ENCODE measurements around the gene TXNDC16.
"Not testable (repeated sequence)": the region's sequence is repeated elsewhere in the genome, so short reads cannot be mapped to it uniquely, and the experiment has no call there.

The TXNDC16 gene

GRCh38 chr14:52583544-52583943 is 31.2 kb upstream of the TXNDC16 start:
- Histone ChIP-seq H3K27me3 (replicated peaks in 2 of 5; ENCODE audit: control insufficient read depth in 4 of 5, insufficient read depth in 5 of 5, low read length in 4 of 5) (no peaks in the 10 kb centered on the region), H3K4me1 (ENCODE audit: control extremely low read depth in 1 of 4, control insufficient read depth in 4 of 4, insufficient read depth in 4 of 4, low read length in 3 of 4) (no peaks in the 10 kb centered on the region), H3K27ac (ENCODE audit: insufficient read depth in 1 of 2, low read depth in 1 of 2, low read length in 2 of 2, poor library complexity in 1 of 2, severe bottlenecking in 2 of 2) (no peak overlapping the region), H3K9me3 (ENCODE audit: control extremely low read depth in 1 of 5, control insufficient read depth in 4 of 5, insufficient read depth in 2 of 5, low read depth in 1 of 5, low read length in 4 of 5) (no peaks in the 10 kb centered on the region), H3K36me3 (ENCODE audit: control insufficient read depth in 4 of 4, insufficient read depth in 4 of 4, low read length in 3 of 4) (no peaks in the 10 kb centered on the region), H3K4me3 (ENCODE audit: control insufficient read depth in 1 of 7, extremely low read depth in 1 of 7, insufficient read depth in 4 of 7, low read depth in 2 of 7, low read length in 6 of 7) (no peak overlapping the region)
- ChIA-PET CTCF (interaction anchor here (1.8 kb wide), 1 partner anchor 49 kb away, joined by 5 read pairs; no protein-coding TSS in a partner anchor), POLR2A (no interaction called here)
- DNase-seq = no peak

GRCh38 chr14:52575858-52576257 is 23.6 kb upstream of the TXNDC16 start:
- peaks cover 0 to 6% (median 3%) of the 10 kb centered on the region in 5 experiments for H3K9me3 ChIP-seq (ENCODE audit: control extremely low read depth in 1 of 5, control insufficient read depth in 4 of 5, insufficient read depth in 2 of 5, low read depth in 1 of 5, low read length in 4 of 5)
- ChIA-PET POLR2A (no interaction called here), CTCF (no interaction called here)
- no peaks in the 10 kb centered on the region for H3K36me3 ChIP-seq (ENCODE audit: control insufficient read depth in 4 of 4, insufficient read depth in 4 of 4, low read length in 3 of 4)
- H3K27ac ChIP-seq (ENCODE audit: insufficient read depth in 1 of 2, low read depth in 1 of 2, low read length in 2 of 2, poor library complexity in 1 of 2, severe bottlenecking in 2 of 2) = no peak overlapping the region
- DNase-seq = no peak
- 100% methylated on average over 2 of the region's 2 CpGs for WGBS (ENCODE audit: insufficient coverage)
- H3K4me3 ChIP-seq (ENCODE audit: control insufficient read depth in 1 of 7, extremely low read depth in 1 of 7, insufficient read depth in 4 of 7, low read depth in 2 of 7, low read length in 6 of 7) = no peak overlapping the region
- H3K4me1 ChIP-seq (ENCODE audit: control extremely low read depth in 1 of 4, control insufficient read depth in 4 of 4, insufficient read depth in 4 of 4, low read length in 3 of 4) = no peaks in the 10 kb centered on the region
- H3K27me3 ChIP-seq (replicated peaks in 2 of 5; ENCODE audit: control insufficient read depth in 4 of 5, insufficient read depth in 5 of 5, low read length in 4 of 5) = no peaks in the 10 kb centered on the region

- CTCF ChIA-PET; POLR2A ChIA-PET; H3K4me3 ChIP-seq (ENCODE audit: control insufficient read depth in 1 of 7, extremely low read depth in 1 of 7, insufficient read depth in 4 of 7, low read depth in 2 of 7, low read length in 6 of 7); H3K4me1 ChIP-seq (ENCODE audit: control extremely low read depth in 1 of 4, control insufficient read depth in 4 of 4, insufficient read depth in 4 of 4, low read length in 3 of 4); H3K9me3 ChIP-seq (ENCODE audit: control extremely low read depth in 1 of 5, control insufficient read depth in 4 of 5, insufficient read depth in 2 of 5, low read depth in 1 of 5, low read length in 4 of 5); H3K36me3 ChIP-seq (ENCODE audit: control insufficient read depth in 4 of 4, insufficient read depth in 4 of 4, low read length in 3 of 4); H3K27me3 ChIP-seq (replicated peaks in 2 of 5; ENCODE audit: control insufficient read depth in 4 of 5, insufficient read depth in 5 of 5, low read length in 4 of 5); DNase-seq; H3K27ac ChIP-seq (ENCODE audit: insufficient read depth in 1 of 2, low read depth in 1 of 2, low read length in 2 of 2, poor library complexity in 1 of 2, severe bottlenecking in 2 of 2): not testable (repeated sequence)
- WGBS (ENCODE audit: insufficient coverage) = 82% methylated on average over 4 of the region's 7 CpGs
Measured at GRCh38 chr14:52568454-52568853, 16.1 kb upstream of the TXNDC16 start.

- DNase-seq = no peak
- 100% methylated on average over 2 of the region's 2 CpGs for WGBS (ENCODE audit: insufficient coverage)
- POLR2A ChIA-PET = no interaction called here
- H3K27ac ChIP-seq (ENCODE audit: insufficient read depth in 1 of 2, low read depth in 1 of 2, low read length in 2 of 2, poor library complexity in 1 of 2, severe bottlenecking in 2 of 2) = no peak overlapping the region
- no peaks in the 10 kb centered on the region for H3K27me3 ChIP-seq (replicated peaks in 2 of 5; ENCODE audit: control insufficient read depth in 4 of 5, insufficient read depth in 5 of 5, low read length in 4 of 5)
- peaks cover 0 to 6% (median 0%) of the 10 kb centered on the region in 5 experiments for H3K9me3 ChIP-seq (ENCODE audit: control extremely low read depth in 1 of 5, control insufficient read depth in 4 of 5, insufficient read depth in 2 of 5, low read depth in 1 of 5, low read length in 4 of 5)
- H3K4me3 ChIP-seq (ENCODE audit: control insufficient read depth in 1 of 7, extremely low read depth in 1 of 7, insufficient read depth in 4 of 7, low read depth in 2 of 7, low read length in 6 of 7) = no peak overlapping the region
- no peaks in the 10 kb centered on the region for H3K4me1 ChIP-seq (ENCODE audit: control extremely low read depth in 1 of 4, control insufficient read depth in 4 of 4, insufficient read depth in 4 of 4, low read length in 3 of 4)
- CTCF ChIA-PET = interaction anchor here (2.4 kb wide), 1 partner anchor 12 kb away, joined by 12 read pairs; the partner anchor contains the start of genes GPR137C and TXNDC16
- no peaks in the 10 kb centered on the region for H3K36me3 ChIP-seq (ENCODE audit: control insufficient read depth in 4 of 4, insufficient read depth in 4 of 4, low read length in 3 of 4)
Measured at GRCh38 chr14:52563120-52563519, 10.8 kb upstream of the TXNDC16 start.

- POLR2A ChIA-PET = no interaction called here
- peaks cover 5 to 8% (median 7%) of the 10 kb centered on the region in 4 experiments for H3K4me1 ChIP-seq (ENCODE audit: control extremely low read depth in 1 of 4, control insufficient read depth in 4 of 4, insufficient read depth in 4 of 4, low read length in 3 of 4)
- H3K4me3 ChIP-seq (ENCODE audit: control insufficient read depth in 1 of 7, extremely low read depth in 1 of 7, insufficient read depth in 4 of 7, low read depth in 2 of 7, low read length in 6 of 7) = no peak overlapping the region
- DNase-seq = no peak
- no peaks in the 10 kb centered on the region for H3K36me3 ChIP-seq (ENCODE audit: control insufficient read depth in 4 of 4, insufficient read depth in 4 of 4, low read length in 3 of 4)
- CTCF ChIA-PET = no interaction called here
- H3K9me3 ChIP-seq (ENCODE audit: control extremely low read depth in 1 of 5, control insufficient read depth in 4 of 5, insufficient read depth in 2 of 5, low read depth in 1 of 5, low read length in 4 of 5) = peaks cover 0 to 7% (median 0%) of the 10 kb centered on the region in 5 experiments
- H3K27ac ChIP-seq (ENCODE audit: insufficient read depth in 1 of 2, low read depth in 1 of 2, low read length in 2 of 2, poor library complexity in 1 of 2, severe bottlenecking in 2 of 2) = no peak overlapping the region
- 100% methylated on average over 1 of the region's 2 CpGs for WGBS (ENCODE audit: insufficient coverage)
- H3K27me3 ChIP-seq (replicated peaks in 2 of 5; ENCODE audit: control insufficient read depth in 4 of 5, insufficient read depth in 5 of 5, low read length in 4 of 5) = peaks cover 0 to 3% (median 0%) of the 10 kb centered on the region in 5 experiments
Measured at GRCh38 chr14:52558688-52559087, 6.4 kb upstream of the TXNDC16 start.

- peaks cover 0 to 4% (median 0%) of the 10 kb centered on the region in 5 experiments for H3K9me3 ChIP-seq (ENCODE audit: control extremely low read depth in 1 of 5, control insufficient read depth in 4 of 5, insufficient read depth in 2 of 5, low read depth in 1 of 5, low read length in 4 of 5)
- 3% methylated on average over 17 of the region's 22 CpGs for WGBS (ENCODE audit: insufficient coverage)
- H3K27me3 ChIP-seq (replicated peaks in 2 of 5; ENCODE audit: control insufficient read depth in 4 of 5, insufficient read depth in 5 of 5, low read length in 4 of 5) = peaks cover 0 to 3% (median 0%) of the 10 kb centered on the region in 5 experiments
- H3K36me3 ChIP-seq (ENCODE audit: control insufficient read depth in 4 of 4, insufficient read depth in 4 of 4, low read length in 3 of 4) = no peaks in the 10 kb centered on the region
- no peak overlapping the region for H3K27ac ChIP-seq (ENCODE audit: insufficient read depth in 1 of 2, low read depth in 1 of 2, low read length in 2 of 2, poor library complexity in 1 of 2, severe bottlenecking in 2 of 2)
- peaks cover 19 to 38% (median 27%) of the 10 kb centered on the region in 4 experiments for H3K4me1 ChIP-seq (ENCODE audit: control extremely low read depth in 1 of 4, control insufficient read depth in 4 of 4, insufficient read depth in 4 of 4, low read length in 3 of 4)
- H3K4me3 ChIP-seq (ENCODE audit: control insufficient read depth in 1 of 7, extremely low read depth in 1 of 7, insufficient read depth in 4 of 7, low read depth in 2 of 7, low read length in 6 of 7) = peak overlapping the region; percentile 66 to 96 (median 82)
- POLR2A ChIA-PET = interaction anchor here (0.6 kb wide), 1 partner anchor 35 kb away, joined by 4 read pairs; no protein-coding TSS in a partner anchor
- DNase-seq = peak; percentile 87 to 96 (median 93)
- CTCF ChIA-PET = no interaction called here
Measured at GRCh38 chr14:52553671-52554575, 1.6 kb upstream of the TXNDC16 start.
